HepG2 (cell line): ENCODE data around the gene ARHGEF11. TPM values are rescaled to one million over a fixed set of nuclear protein-coding genes. Genes with fewer than 3 reads are reported as not detected.

Experiments
- ATAC-seq: fragments of 200-7000 bp; cut with Tn5 transposase; 3 replicates; pipeline ENCODE4 v1.9.1; 2020; ENCODE audit warnings: mild to moderate bottlenecking, moderate library complexity
- BruUV-seq: library from RNA; stranded (reverse); fragments of 400-500 nt; replicated peaks from 2 replicates; lab custom pipeline; 2021; lab: Mats Ljungman, UMichigan
- CTCF ChIA-PET: fragments of 300-600 bp; formaldehyde crosslinking; extraction: SDS; loops from one replicate; lab custom pipeline; 2021; ENCODE audit warnings: low total read pairs, inconsistent platforms, low intra/inter-chr PET ratio; lab: Yijun Ruan, JAX
- POLR2A ChIA-PET: fragments of 350-600 bp; sonication (Branson Sonifier 250); formaldehyde crosslinking; loops from one replicate; lab custom pipeline; 2020; ENCODE audit warnings: antibody characterized with exemption, inconsistent platforms; lab: Yijun Ruan, JAX
- DNase-seq: peaks from one replicate; pipeline ENCODE4 v3.0.0-alpha.2; 2015; ENCODE audit warnings: low spot score
- FAIRE-seq: peaks from 3 replicates; lab custom pipeline; 2011; peaks lifted over from hg19 to GRCh38; lab: Jason Lieb, UNC
- H2AFZ ChIP-seq: one replicate; pipeline ENCODE4 v1.6.1; 2011; ENCODE audit warnings: low read length, inconsistent platforms
- H3K27ac ChIP-seq: fragments of 300-600 bp; 3 replicates; pipeline ENCODE4 v1.8.0; 2011; ENCODE audit warnings: mixed run types, mild to moderate bottlenecking, mixed read lengths, low read length, inconsistent platforms; ENCODE audit not compliant: insufficient read depth; ENCODE audit errors: extremely low read length
- H3K27me3 ChIP-seq, 2 experiments: fragments of 200-600 bp in 1 of 2; 2 replicates in 1 of 2; 3 replicates in 1 of 2; pipeline versions ENCODE4 v1.6.0 to v1.8.0; 2011; ENCODE audit warnings: low read length in 2 of 2, mild to moderate bottlenecking in 2 of 2, moderate library complexity in 2 of 2, inconsistent platforms in 1 of 2; ENCODE audit not compliant: insufficient read depth in 2 of 2, control insufficient read depth in 1 of 2
- H3K36me3 ChIP-seq, 2 experiments: fragments of 200-600 bp in 1 of 2; replicated peaks in 1 of 2; 2 replicates in 1 of 2; 3 replicates in 1 of 2; pipeline versions ENCODE4 v1.5.1 to v1.8.0; 2011; ENCODE audit warnings: low read length in 2 of 2, inconsistent platforms in 1 of 2; ENCODE audit not compliant: insufficient read depth in 2 of 2, control insufficient read depth in 1 of 2
- H3K4me1 ChIP-seq: 2 replicates; pipeline ENCODE4 v1.5.1; 2012; ENCODE audit warnings: low read length, inconsistent platforms; ENCODE audit not compliant: insufficient read depth
- H3K4me2 ChIP-seq: 2 replicates; pipeline ENCODE4 v1.6.0; 2011; ENCODE audit warnings: low read depth, low read length, inconsistent platforms
- H3K4me3 ChIP-seq, 3 experiments: fragments of 200-600 bp in 1 of 3; sonication (generic), shearing (Covaris generic) in 1 of 3; replicated peaks in 1 of 3; 2 replicates each; pipeline ENCODE4 v1.5.1; 2011 to 2016; ENCODE audit warnings: low read length in 3 of 3, inconsistent platforms in 2 of 3, low read depth in 2 of 3, mild to moderate bottlenecking in 2 of 3, control low read depth in 1 of 3, mixed read lengths in 1 of 3; ENCODE audit not compliant: insufficient read depth in 1 of 3
- H3K79me2 ChIP-seq: one replicate; pipeline ENCODE4 v1.6.1; 2011; ENCODE audit warnings: low read length, inconsistent platforms; ENCODE audit not compliant: insufficient read depth
- H3K9ac ChIP-seq: 2 replicates; pipeline ENCODE4 v1.6.0; 2011; ENCODE audit warnings: mild to moderate bottlenecking, low read depth, low read length, inconsistent platforms; ENCODE audit not compliant: insufficient read depth
- H3K9me3 ChIP-seq: 2 replicates; pipeline ENCODE4 v1.5.1; 2012; ENCODE audit warnings: mild to moderate bottlenecking, low read length
- H4K20me1 ChIP-seq: 2 replicates; pipeline ENCODE4 v1.6.0; 2011; ENCODE audit warnings: inconsistent platforms, mild to moderate bottlenecking, low read length, moderate library complexity; ENCODE audit not compliant: insufficient read depth
- ARNTL ChIP-seq: sonication (generic); formaldehyde crosslinking; IDR thresholded peaks from 2 replicates; pipeline ENCODE4 v1.4.0; 2020; ENCODE audit warnings: mild to moderate bottlenecking, missing genetic modification reagents
- ATF3 ChIP-seq: sonication (generic); formaldehyde crosslinking; IDR thresholded peaks from 2 replicates; pipeline ENCODE4 v1.4.0; 2020; ENCODE audit warnings: missing genetic modification reagents
- MIXL1 ChIP-seq: IDR thresholded peaks from 2 replicates; pipeline ENCODE4 v1.6.1; 2016
- MTF2 ChIP-seq: sonication (generic); formaldehyde crosslinking; IDR thresholded peaks from 2 replicates; pipeline ENCODE4 v1.5.0; 2020; ENCODE audit warnings: missing genetic modification reagents, borderline replicate concordance
- PCBP1 ChIP-seq: fragments of 200-400 bp; formaldehyde crosslinking; IDR thresholded peaks from 2 replicates; pipeline ENCODE4 v1.6.1; 2017; ENCODE audit warnings: mild to moderate bottlenecking, low read depth, low read length, borderline replicate concordance
- SIN3B ChIP-seq: fragments of 150-350 bp; IDR thresholded peaks from 2 replicates; pipeline ENCODE4 v1.6.1; 2014; ENCODE audit warnings: low read length
- THAP8 ChIP-seq: sonication (generic); formaldehyde crosslinking; IDR thresholded peaks from 2 replicates; pipeline ENCODE4 v1.5.1; 2020; ENCODE audit warnings: missing genetic modification reagents, mild to moderate bottlenecking, borderline replicate concordance
- ZNF235 ChIP-seq: sonication (generic); formaldehyde crosslinking; IDR thresholded peaks from 2 replicates; pipeline ENCODE4 v1.8.1; 2023; ENCODE audit warnings: mild to moderate bottlenecking, missing genetic modification reagents, borderline replicate concordance
- ZNF251 ChIP-seq: sonication (generic); formaldehyde crosslinking; IDR thresholded peaks from 2 replicates; pipeline ENCODE4 v1.9.0; 2021; ENCODE audit warnings: mild to moderate bottlenecking, missing genetic modification reagents
- ZNF382 ChIP-seq: sonication (generic); formaldehyde crosslinking; IDR thresholded peaks from 2 replicates; pipeline ENCODE4 v1.5.0; 2020; ENCODE audit warnings: missing genetic modification reagents, mild to moderate bottlenecking, borderline replicate concordance
- ZNF451 ChIP-seq: sonication (generic); formaldehyde crosslinking; IDR thresholded peaks from 2 replicates; pipeline ENCODE4 v1.5.0; 2020; ENCODE audit warnings: mild to moderate bottlenecking, missing genetic modification reagents
- ZNF598 ChIP-seq: sonication (generic); formaldehyde crosslinking; IDR thresholded peaks from 2 replicates; pipeline ENCODE4 v1.5.1; 2020; ENCODE audit warnings: mild to moderate bottlenecking, missing genetic modification reagents, borderline replicate concordance
- ZNF614 ChIP-seq: IDR thresholded peaks from 2 replicates; pipeline ENCODE4 v1.6.1; 2018; ENCODE audit warnings: missing biosample characterization, missing genetic modification reagents, inconsistent platforms, borderline replicate concordance
- ZNF629 ChIP-seq: sonication (generic); formaldehyde crosslinking; conservative IDR thresholded peaks from 2 replicates; pipeline ENCODE4 v1.5.0; 2020; ENCODE audit warnings: missing genetic modification reagents
- ZNF710 ChIP-seq: sonication (generic); formaldehyde crosslinking; IDR thresholded peaks from 2 replicates; pipeline ENCODE4 v1.5.0; 2020; ENCODE audit warnings: mild to moderate bottlenecking, missing genetic modification reagents, borderline replicate concordance
- ZNF724P ChIP-seq: sonication (generic); formaldehyde crosslinking; IDR thresholded peaks from 2 replicates; pipeline ENCODE4 v1.8.0; 2022; ENCODE audit warnings: missing genetic modification reagents, borderline replicate concordance
- WGBS: methylation state at CpG from one replicate; pipeline ENCODE4 v1.1.6; 2017; ENCODE audit warnings: low lambda C conversion rate; 5-methylcytosine and 5-hydroxymethylcytosine counted together
- in situ Hi-C: cut with HindIII; loops from 2 replicates; pipeline ENCODE4 v1.10.0; 2017; ENCODE audit warnings: low pct_unique_long_range_greater_than_20kb; ENCODE audit not compliant: extremely low pct_ligation_motif_present
- intact Hi-C: fragments of 100-400 bp; cut with micrococcal nuclease; formaldehyde crosslinking; loops from one replicate; pipeline ENCODE4 v1.10.0; 2022; ENCODE audit not compliant: unreplicated experiment
- polyA plus RNA-seq, 8 experiments: library from polyadenylated mRNA; depleted of rRNA in 3 of 8; stranded (reverse) in 7 of 8; unstranded in 1 of 8; fragments of >200 nt; fragmentation: Illumina TruSeq in 4 of 8; extraction: Trizol in 4 of 8; gene quantifications; 2 replicates each; pipeline versions ENCODE4 v1.2.1 to v1.2.3, GENCODE V29; 2011 to 2016; ENCODE audit warnings: low read depth in 4 of 8, missing spikeins in 1 of 8, mixed read lengths in 1 of 8; ENCODE audit not compliant: insufficient read depth in 1 of 8
- total RNA-seq, 5 experiments: library from RNA; depleted of rRNA; stranded (reverse); fragments of >200 nt; fragmentation: Illumina TruSeq; extraction: Trizol; gene quantifications; 2 replicates each; pipeline ENCODE4 v1.2.3, GENCODE V29; 2016; ENCODE audit warnings: low read depth in 1 of 5
- TF ChIP-seq, protein P1 (sequence below): IDR thresholded peaks from 2 replicates; pipeline ENCODE4 v1.6.1; 2016; ENCODE audit warnings: missing compliant biosample characterization, missing genetic modification reagents, borderline replicate concordance

ARHGEF11 gene
- total and polyA plus RNA-seq, 2 of the 13 experiments (the other 11 are each of a cell fraction or from before 2014, with no cell fraction given) = 16.5 to 21.2 TPM

GRCh38 chr1:157007306-157007705 lies 38.2 kb downstream of the ARHGEF11 start:
- WGBS = 78% methylated on average over 5 of the region's 5 CpGs
- POLR2A ChIA-PET = no interaction called here

GRCh38 chr1:157006676-157007075 lies 38.9 kb downstream of the ARHGEF11 start:
- no peaks in the 10 kb centered on the region for H3K9me3 ChIP-seq
- no peaks in the 10 kb centered on the region for H4K20me1 ChIP-seq
- ATAC-seq = no peak
- peaks cover 6% of the 10 kb centered on the region; the same call in 1 of the 2 replicates for H3K4me1 ChIP-seq
- FAIRE-seq = no peak
- no peak overlapping the region for H2AFZ ChIP-seq
- in situ Hi-C loops = no loop called here
- H3K36me3 ChIP-seq = no peaks in the 10 kb centered on the region
- POLR2A ChIA-PET = no interaction called here
- H3K27me3 ChIP-seq = no peaks in the 10 kb centered on the region
- no peak for DNase-seq
- no peak overlapping the region for H3K4me2 ChIP-seq
- peaks cover 11% of the 10 kb centered on the region for H3K79me2 ChIP-seq
- 89% methylated on average over 2 of the region's 2 CpGs for WGBS
- no peak overlapping the region for H3K9ac ChIP-seq
- BruUV-seq = no TSS peak
- H3K4me3 ChIP-seq = no peak overlapping the region
- intact Hi-C loops = no loop called here
- CTCF ChIA-PET = no interaction called here
- no peak overlapping the region for H3K27ac ChIP-seq
- TF ChIP-seq PCBP1 (no peak), ZNF382 (CRISPR knock-in tag) (no peak), ZNF724P (CRISPR knock-in tag) (no peak), ZNF235 (no peak), SIN3B (no peak), ZNF710 (CRISPR knock-in tag) (no peak), ZNF451 (no peak), ARNTL (CRISPR knock-in tag) (no peak), ZNF614 (CRISPR knock-in tag) (no peak)
- TF ChIP-seq, protein P1, sequence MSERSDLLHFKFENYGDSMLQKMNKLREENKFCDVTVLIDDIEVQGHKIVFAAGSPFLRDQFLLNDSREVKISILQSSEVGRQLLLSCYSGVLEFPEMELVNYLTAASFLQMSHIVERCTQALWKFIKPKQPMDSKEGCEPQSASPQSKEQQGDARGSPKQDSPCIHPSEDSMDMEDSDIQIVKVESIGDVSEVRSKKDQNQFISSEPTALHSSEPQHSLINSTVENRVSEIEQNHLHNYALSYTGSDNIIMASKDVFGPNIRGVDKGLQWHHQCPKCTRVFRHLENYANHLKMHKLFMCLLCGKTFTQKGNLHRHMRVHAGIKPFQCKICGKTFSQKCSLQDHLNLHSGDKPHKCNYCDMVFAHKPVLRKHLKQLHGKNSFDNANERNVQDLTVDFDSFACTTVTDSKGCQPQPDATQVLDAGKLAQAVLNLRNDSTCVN = no peak

More at GRCh38 chr1:157007306-157007705, 38.2 kb downstream of the ARHGEF11 start:
- Histone ChIP-seq H3K27ac (no peak overlapping the region), H4K20me1 (no peaks in the 10 kb centered on the region), H3K4me3 (no peak overlapping the region), H3K36me3 (no peaks in the 10 kb centered on the region), H3K4me1 (peaks cover 6% of the 10 kb centered on the region; the same call in 1 of the 2 replicates), H2AFZ (no peak overlapping the region), H3K9me3 (no peaks in the 10 kb centered on the region), H3K9ac (no peak overlapping the region), H3K27me3 (no peaks in the 10 kb centered on the region), H3K4me2 (no peak overlapping the region), H3K79me2 (peaks cover 13% of the 10 kb centered on the region)
- no peak for DNase-seq
- no TSS peak for BruUV-seq
- TF ChIP-seq ZNF598 (CRISPR knock-in tag) = no peak
- no peak for TF ChIP-seq THAP8
- no peak for TF ChIP-seq MTF2 (CRISPR knock-in tag)
- TF ChIP-seq ATF3 (CRISPR knock-in tag) = no peak
- TF ChIP-seq MIXL1 (CRISPR knock-in tag) = no peak
- no peak for TF ChIP-seq ZNF629
- TF ChIP-seq ZNF251 = no peak
- in situ Hi-C loops (no loop called here), intact Hi-C loops (no loop called here)
- CTCF ChIA-PET = no interaction called here
- no peak for ATAC-seq
- no peak for FAIRE-seq
